Left lung (tissue), 10 donors: ENCODE results near the gene TNS3. TPM values are rescaled to one million over a fixed set of nuclear protein-coding genes. Genes with fewer than 3 reads are reported as not detected.

Experiments used
- ATAC-seq: fragments of 200-7000 bp; cut with Tn5 transposase; one replicate; pipeline ENCODE4 v1.9.1; 2020; ENCODE audit warnings: moderate library complexity
- DNase-seq, 4 donors: peaks; one replicate each; pipeline ENCODE4 v3.0.0-alpha.2; 2013 to 2020
- H3K27ac ChIP-seq, 2 donors: fragments of 200-600 bp; sonication (generic) in 1 of 2; one replicate each; pipeline versions ENCODE4 v1.5.0 to v1.8.0; 2020 to 2021
- H3K27me3 ChIP-seq, 2 donors: fragments of 200-600 bp; sonication (generic) in 1 of 2; one replicate each; pipeline versions ENCODE4 v1.5.0 to v1.8.0; 2020 to 2021
- H3K36me3 ChIP-seq, 2 donors: fragments of 200-600 bp; sonication (generic) in 1 of 2; one replicate each; pipeline versions ENCODE4 v1.5.0 to v1.8.0; 2020 to 2021
- H3K4me1 ChIP-seq, 2 donors: fragments of 200-600 bp; one replicate each; pipeline ENCODE4 v1.8.0; 2021
- H3K4me3 ChIP-seq, 2 donors: fragments of 200-600 bp; sonication (generic) in 1 of 2; one replicate each; pipeline versions ENCODE4 v1.5.0 to v1.8.0; 2020 to 2021; ENCODE audit warnings: mild to moderate bottlenecking in 1 of 2
- H3K9me3 ChIP-seq, 2 donors: fragments of 200-600 bp; sonication (generic) in 1 of 2; one replicate each; pipeline versions ENCODE4 v1.5.0 to v1.8.0; 2020 to 2021
- CTCF ChIP-seq, 2 donors: fragments of 200-600 bp; sonication (generic) in 1 of 2; IDR thresholded peaks; one replicate each; pipeline versions ENCODE4 v1.5.0 to v1.8.0; 2021; ENCODE audit warnings: antibody characterized with exemption in 2 of 2
- intact Hi-C, 2 donors: fragments of 100-400 bp; cut with DNase I; formaldehyde crosslinking; loops; one replicate each; pipeline versions ENCODE4 v1.11.2 to v1.14.2; 2022
- polyA plus RNA-seq, 6 donors: library from polyadenylated mRNA; unstranded; fragments of 120-200 nt; gene quantifications; one replicate each; pipeline ENCODE4 v1.2.1, GENCODE V29; 2013; ENCODE audit not compliant: insufficient read length in 6 of 6
- total RNA-seq, 2 donors: library from RNA; stranded (reverse); fragmentation: NEBNext Ultra II Directional; extraction: Animal tissue kit (Norgen Biotek cat#: 25700); gene quantifications; one replicate each; pipeline ENCODE4 v1.2.1, GENCODE V29; 2021
- donor health status: DM: no; HTN: yes; CAD: no.
- donor health status: DM: no; HTN: no; CAD: no.

The TNS3 gene
- total and polyA plus RNA-seq, 8 donors, result 86.3 to 151 (median 97.8) TPM

GRCh38 chr7:47332213-47332612, 249.7 kb downstream of the TNS3 start:
- H3K36me3 ChIP-seq, result peaks cover 0 to 19% of the 10 kb centered on the region in 2 donors
- H3K4me3 ChIP-seq, result no peak overlapping the region
- intact Hi-C loops, result no loop called here
- DNase-seq (no peak), ATAC-seq (no peak)
- no peaks in the 10 kb centered on the region for H3K27me3 ChIP-seq
- no peak for TF ChIP-seq CTCF (IDR thresholded peaks at IDR 0.05)
- peaks cover 14 to 44% of the 10 kb centered on the region in 2 donors for H3K4me1 ChIP-seq
- H3K9me3 ChIP-seq, result no peaks in the 10 kb centered on the region
- no peak overlapping the region for H3K27ac ChIP-seq

GRCh38 chr7:47331179-47331565, 250.7 kb downstream of the TNS3 start:
- intact Hi-C loops, result no loop called here
- Histone ChIP-seq H3K36me3 (peaks cover 0 to 16% of the 10 kb centered on the region in 2 donors), H3K4me1 (peaks cover 16 to 47% of the 10 kb centered on the region in 2 donors), H3K4me3 (no peak overlapping the region), H3K27ac (peak overlapping the region in 1 of 2 donors; percentile 47), H3K9me3 (no peaks in the 10 kb centered on the region), H3K27me3 (no peaks in the 10 kb centered on the region)
- peak; percentile 47 for ATAC-seq
- DNase-seq, result peak in 1 of 4 donors; percentile 50
- TF ChIP-seq CTCF (IDR thresholded peaks at IDR 0.05), result no peak

- ATAC-seq, result peak; percentile 1
- Histone ChIP-seq H3K4me1 (peaks cover 16 to 46% of the 10 kb centered on the region in 2 donors), H3K36me3 (peaks cover 0 to 14% of the 10 kb centered on the region in 2 donors), H3K4me3 (no peak overlapping the region), H3K27me3 (no peaks in the 10 kb centered on the region), H3K9me3 (no peaks in the 10 kb centered on the region), H3K27ac (no peak overlapping the region)
- no peak for DNase-seq
- intact Hi-C loops, result no loop called here
- TF ChIP-seq CTCF (IDR thresholded peaks at IDR 0.05), result no peak
These were observed 251.2 kb downstream of the TNS3 start for GRCh38 chr7:47330561-47331178.

GRCh38 chr7:47330026-47330425, 251.9 kb downstream of the TNS3 start:
- intact Hi-C loops, result no loop called here
- TF ChIP-seq CTCF (IDR thresholded peaks at IDR 0.05), result no peak
- Histone ChIP-seq H3K4me3 (no peak overlapping the region), H3K9me3 (no peaks in the 10 kb centered on the region), H3K4me1 (peaks cover 16 to 43% of the 10 kb centered on the region in 2 donors), H3K27ac (peak overlapping the region in 1 of 2 donors; percentile 73), H3K36me3 (peaks cover 0 to 7% of the 10 kb centered on the region in 2 donors), H3K27me3 (no peaks in the 10 kb centered on the region)
- ATAC-seq (no peak), DNase-seq (no peak)

GRCh38 chr7:47329320-47329926, 252.5 kb downstream of the TNS3 start:
- no peak for ATAC-seq
- no peak overlapping the region for H3K4me3 ChIP-seq
- TF ChIP-seq CTCF (IDR thresholded peaks at IDR 0.05), result no peak
- peaks cover 0 to 7% of the 10 kb centered on the region in 2 donors for H3K36me3 ChIP-seq
- intact Hi-C loops, result no loop called here
- DNase-seq, result no peak
- peak overlapping the region; percentile 73 to 74 for H3K27ac ChIP-seq
- no peaks in the 10 kb centered on the region for H3K9me3 ChIP-seq
- H3K4me1 ChIP-seq, result peaks cover 16 to 43% of the 10 kb centered on the region in 2 donors
- H3K27me3 ChIP-seq, result no peaks in the 10 kb centered on the region
